Colonic mucosa (tissue), 4 donors: ENCODE results near the gene ALX1. TPM values are rescaled to one million over a fixed set of nuclear protein-coding genes. Genes with fewer than 3 reads are reported as not detected.

Source experiments
- DNase-seq: peaks from one replicate; pipeline ENCODE4 v3.0.0-alpha.2; 2020
- H3K27ac ChIP-seq: fragments of 200-600 bp; one replicate; pipeline ENCODE4 v1.8.0; 2021
- H3K27me3 ChIP-seq: fragments of 200-600 bp; one replicate; pipeline ENCODE4 v1.8.0; 2021
- H3K36me3 ChIP-seq: fragments of 200-600 bp; one replicate; pipeline ENCODE4 v1.8.0; 2021
- H3K4me1 ChIP-seq: fragments of 200-600 bp; one replicate; pipeline ENCODE4 v1.8.0; 2021; ENCODE audit warnings: mild to moderate bottlenecking
- H3K4me3 ChIP-seq: fragments of 200-600 bp; one replicate; pipeline ENCODE4 v1.8.0; 2021
- H3K9ac ChIP-seq, 2 donors: one replicate each; pipeline ENCODE4 v1.7.0; 2013; ENCODE audit warnings: control low read depth in 2 of 2, low read depth in 2 of 2, low read length in 2 of 2
- H3K9me3 ChIP-seq: fragments of 200-600 bp; one replicate; pipeline ENCODE4 v1.8.0; 2021
- CTCF ChIP-seq: fragments of 200-600 bp; IDR thresholded peaks from one replicate; pipeline ENCODE4 v1.8.0; 2022; ENCODE audit warnings: antibody characterized with exemption, mild to moderate bottlenecking
- intact Hi-C: fragments of 100-400 bp; cut with DNase I; formaldehyde crosslinking; loops from one replicate; pipeline ENCODE4 v1.14.1; 2022
- total RNA-seq, 2 donors: library from RNA; stranded (reverse); fragmentation: NEBNext Ultra II Directional in 1 of 2; extraction: Animal tissue kit (Norgen Biotek cat#: 25700) in 1 of 2; gene quantifications; one replicate each; pipeline ENCODE4 v1.2.1, GENCODE V29; 2021
- donor health status: healthy.
- donor health status: DM: no; HTN: no; CAD: no.
- donor health status: DM: no; HTN: no; CAD: no.

The ALX1 gene
- not detected for total RNA-seq

- TF ChIP-seq CTCF: no peak
- H3K9me3 ChIP-seq: no peaks in the 10 kb centered on the region
- intact Hi-C loops: no loop called here
- peak within 1 kb of the TSS; percentile 32 for H3K4me3 ChIP-seq
- H3K4me1 ChIP-seq: no peaks in the 10 kb centered on the region
- H3K36me3 ChIP-seq: no peaks in the 10 kb centered on the region
- no peak within 1 kb of the TSS for H3K9ac ChIP-seq
- H3K27me3 ChIP-seq: peaks cover 55% of the 10 kb centered on the region
- no peak within 1 kb of the TSS for H3K27ac ChIP-seq
- DNase-seq: peak; percentile 21
These were observed at the start of gene ALX1 for GRCh38 chr12:85280165-85280983. Gene ALX1 (plus strand): TSS chr12:85280220. CDS start chr12:85280262, 42 bp downstream.

- DNase-seq: no peak
- no peak for TF ChIP-seq CTCF
These were observed 42.7 kb upstream of the ALX1 start for GRCh38 chr12:85237327-85237726.

GRCh38 chr12:85244561-85244960, 35.5 kb upstream of the ALX1 start:
- no peaks in the 10 kb centered on the region for H3K36me3 ChIP-seq
- DNase-seq: no peak
- H3K27ac ChIP-seq: no peak overlapping the region
- no peak overlapping the region for H3K4me3 ChIP-seq
- TF ChIP-seq CTCF: no peak
- H3K9me3 ChIP-seq: no peaks in the 10 kb centered on the region
- intact Hi-C loops: no loop called here
- H3K27me3 ChIP-seq: no peaks in the 10 kb centered on the region
- no peak overlapping the region for H3K9ac ChIP-seq
- no peaks in the 10 kb centered on the region for H3K4me1 ChIP-seq

More at GRCh38 chr12:85237327-85237726, 42.7 kb upstream of the ALX1 start:
- Histone ChIP-seq H3K27me3 (no peaks in the 10 kb centered on the region), H3K4me1 (no peaks in the 10 kb centered on the region), H3K9me3 (no peaks in the 10 kb centered on the region), H3K4me3 (no peak overlapping the region), H3K9ac (no peak overlapping the region), H3K36me3 (no peaks in the 10 kb centered on the region), H3K27ac (no peak overlapping the region)
- intact Hi-C loops: no loop called here

- H3K27me3 ChIP-seq: no peaks in the 10 kb centered on the region
- intact Hi-C loops: no loop called here
- H3K27ac ChIP-seq: no peak overlapping the region
- no peaks in the 10 kb centered on the region for H3K36me3 ChIP-seq
- TF ChIP-seq CTCF: no peak
- H3K4me3 ChIP-seq: no peak overlapping the region
- no peaks in the 10 kb centered on the region for H3K9me3 ChIP-seq
- DNase-seq: no peak
- H3K4me1 ChIP-seq: no peaks in the 10 kb centered on the region
- no peak overlapping the region for H3K9ac ChIP-seq
These were observed 26.2 kb upstream of the ALX1 start for GRCh38 chr12:85253853-85254252.

GRCh38 chr12:85257671-85258070, 22.3 kb upstream of the ALX1 start:
- Histone ChIP-seq H3K4me3 (no peak overlapping the region), H3K27me3 (no peaks in the 10 kb centered on the region), H3K9me3 (no peaks in the 10 kb centered on the region), H3K27ac (no peak overlapping the region), H3K4me1 (no peaks in the 10 kb centered on the region), H3K36me3 (no peaks in the 10 kb centered on the region), H3K9ac (no peak overlapping the region)
- DNase-seq: no peak
- intact Hi-C loops: no loop called here
- TF ChIP-seq CTCF: no peak
